GM21576 (cell line): Measurements from ENCODE around the gene RNF150.

Source experiments
- ATAC-seq: cut with Tn5 transposase; IDR thresholded peaks from one replicate; pipeline ENCODE4 v1.9.1; 2021; ENCODE audit warnings: mild to moderate bottlenecking, moderate library complexity; ENCODE audit not compliant: unreplicated experiment

RNF150 gene

GRCh38 chr4:140989944-140990343, 143.3 kb downstream of the RNF150 start:
- ATAC-seq, result no peak

DNA sequence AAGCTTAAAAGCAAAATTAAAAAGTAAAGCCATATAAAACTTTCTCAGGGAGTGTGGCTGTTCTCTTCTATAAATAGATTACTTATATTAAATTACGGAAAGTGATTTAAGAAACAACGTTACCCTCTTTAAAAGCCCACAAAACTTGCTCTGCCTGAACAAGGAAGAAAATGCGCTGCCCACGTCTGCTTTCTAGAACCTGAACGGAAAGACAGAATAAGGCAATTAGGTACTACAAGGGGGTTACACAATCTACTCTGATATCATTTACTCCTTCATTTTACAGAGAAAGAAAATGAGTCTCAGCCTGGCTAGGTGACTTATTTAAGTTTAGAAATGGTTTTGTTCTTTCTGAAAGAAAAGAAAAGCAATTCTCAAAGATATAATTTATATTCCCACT, 147.2 kb downstream of the RNF150 start:
- no peak for ATAC-seq

DNA sequence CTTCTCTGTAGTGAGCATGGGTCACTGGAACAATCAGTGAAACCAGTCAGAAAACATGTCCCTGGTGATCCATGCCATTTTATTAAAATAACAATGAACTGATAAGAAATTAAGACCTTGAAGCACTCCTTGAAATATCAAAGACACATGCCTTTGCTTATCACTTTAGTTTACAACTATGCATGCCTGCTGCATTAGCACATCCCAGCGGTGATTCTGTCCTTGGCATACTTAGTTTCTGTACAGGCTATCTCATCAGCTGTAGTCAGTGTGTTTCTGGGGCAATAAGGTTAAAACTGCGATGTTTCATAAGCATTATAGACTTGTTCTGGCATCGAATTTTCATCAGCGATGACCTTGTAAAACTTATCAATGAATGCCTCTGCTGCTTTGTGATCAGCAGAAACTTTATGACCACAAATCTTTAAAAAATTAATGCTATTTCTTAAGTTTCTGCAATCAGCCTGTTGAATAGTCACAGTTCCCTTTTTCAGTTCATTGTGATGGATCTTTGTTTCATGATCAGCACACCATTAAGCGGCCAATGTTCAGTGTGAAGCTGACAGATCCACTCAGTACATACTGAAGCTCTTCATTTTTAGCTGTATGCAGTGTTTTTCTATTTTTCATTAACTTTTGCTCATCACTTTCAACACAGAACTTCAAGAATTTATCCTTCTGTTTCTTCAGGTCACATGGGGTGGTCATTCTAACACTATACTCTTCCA, 150.5 kb downstream of the RNF150 start:
- no peak for ATAC-seq

GRCh38 chr4:140980426-140981200, 152.7 kb downstream of the RNF150 start:
- ATAC-seq, result no peak

GRCh38 chr4:140976768-140977167, 156.5 kb downstream of the RNF150 start:
- ATAC-seq, result no peak

DNA sequence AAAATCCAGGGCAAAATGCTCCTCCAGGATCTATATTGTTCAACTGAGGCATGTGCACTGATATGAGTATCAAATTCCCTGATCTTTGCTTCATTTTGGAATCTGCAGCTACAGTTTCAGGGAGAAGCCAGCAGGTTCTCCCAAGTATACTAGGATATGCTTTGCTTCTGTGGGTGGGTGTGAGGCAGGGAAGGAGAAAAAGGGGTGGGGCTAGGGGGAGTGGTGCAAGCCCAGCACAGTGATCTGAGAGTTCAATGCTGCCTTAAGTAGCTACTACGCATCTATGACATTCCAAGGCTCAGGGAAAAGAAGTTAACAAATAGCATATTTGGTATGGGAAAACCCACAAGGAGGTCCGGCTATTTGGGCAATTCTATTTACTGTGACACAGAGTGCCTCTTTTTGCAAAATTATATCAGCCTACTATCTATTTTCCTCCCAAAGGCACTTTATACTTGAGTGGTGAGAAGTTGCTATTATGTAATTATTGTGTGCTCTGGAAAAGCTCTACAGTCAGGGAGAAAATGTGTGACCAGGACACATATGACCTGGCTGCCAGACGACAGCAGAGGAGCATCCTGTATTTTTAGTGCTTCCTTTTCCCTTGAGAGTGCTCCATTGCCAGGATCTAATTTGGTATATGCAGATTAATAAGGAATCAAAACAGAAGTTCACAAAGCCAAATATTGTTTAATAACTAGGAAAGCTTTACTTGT, 162.0 kb downstream of the RNF150 start:
- ATAC-seq, result no peak

DNA sequence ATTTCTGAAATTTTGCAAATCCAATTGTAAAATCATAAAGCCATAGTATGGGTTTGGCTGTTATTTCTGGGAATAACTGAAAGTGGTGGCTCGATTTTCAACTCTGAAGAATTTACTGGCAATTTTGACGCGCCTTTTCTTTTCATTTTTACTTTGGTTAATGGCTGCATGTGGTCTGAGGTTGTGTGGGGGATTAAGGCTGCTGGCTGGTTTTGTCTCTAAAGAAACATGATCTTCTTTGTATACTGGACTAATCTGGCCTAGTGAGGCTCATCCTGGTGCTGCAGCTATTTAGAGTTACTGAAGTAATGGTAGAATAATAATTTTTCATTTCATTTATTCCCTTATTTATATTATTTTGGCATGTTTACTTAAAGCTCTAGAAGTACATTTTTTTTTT, 164.0 kb downstream of the RNF150 start:
- ATAC-seq, result no peak

- no peak for ATAC-seq
Observed at GRCh38 chr4:140968371-140968770, 164.9 kb downstream of the RNF150 start.

- ATAC-seq, result no peak
Observed at GRCh38 chr4:140963883-140964282, 169.4 kb downstream of the RNF150 start.

- no peak for ATAC-seq
Observed at GRCh38 chr4:140955641-140956040, 177.6 kb downstream of the RNF150 start.

DNA sequence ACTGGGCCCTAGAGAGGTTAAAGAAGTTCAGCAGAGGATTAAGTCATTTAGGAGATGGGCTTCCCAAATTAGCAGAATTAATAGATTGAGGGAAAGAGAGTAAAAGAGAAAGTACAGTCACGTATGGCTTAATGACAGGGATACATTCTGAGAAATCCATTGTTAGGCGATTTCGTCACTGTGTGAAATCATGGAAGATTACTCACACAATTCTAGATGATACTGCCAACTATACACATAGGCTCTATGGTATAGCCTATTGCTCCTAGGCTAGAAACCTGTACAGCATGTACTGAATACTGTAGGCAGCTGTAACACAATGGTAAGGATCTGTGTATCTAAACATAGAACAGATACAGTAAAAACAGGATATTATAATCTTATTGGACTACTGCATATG, 180.6 kb downstream of the RNF150 start:
- ATAC-seq, result no peak

- ATAC-seq, result no peak
Observed at GRCh38 chr4:140947506-140947905, 185.8 kb downstream of the RNF150 start.

GRCh38 chr4:140945106-140945505, 188.2 kb downstream of the RNF150 start:
- no peak for ATAC-seq

DNA sequence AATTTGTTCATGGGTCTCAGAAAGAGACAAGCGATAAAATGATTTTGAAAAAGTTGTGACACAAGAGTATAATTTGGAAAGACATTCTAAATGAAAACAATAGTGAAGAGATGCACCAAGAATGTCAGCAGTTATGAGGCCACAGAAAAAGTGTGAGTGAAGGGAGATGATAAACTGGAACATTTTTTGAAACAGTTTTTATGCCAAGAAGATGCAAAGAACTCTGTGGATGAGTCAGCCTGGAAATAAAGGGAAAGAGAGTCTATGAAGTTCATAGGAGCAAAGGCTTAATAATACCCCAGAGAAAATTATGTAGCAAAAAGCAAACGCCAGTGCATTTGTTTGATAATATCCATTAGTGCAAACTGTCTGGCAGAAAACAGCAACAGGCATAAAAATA, 188.7 kb downstream of the RNF150 start:
- no peak for ATAC-seq

DNA sequence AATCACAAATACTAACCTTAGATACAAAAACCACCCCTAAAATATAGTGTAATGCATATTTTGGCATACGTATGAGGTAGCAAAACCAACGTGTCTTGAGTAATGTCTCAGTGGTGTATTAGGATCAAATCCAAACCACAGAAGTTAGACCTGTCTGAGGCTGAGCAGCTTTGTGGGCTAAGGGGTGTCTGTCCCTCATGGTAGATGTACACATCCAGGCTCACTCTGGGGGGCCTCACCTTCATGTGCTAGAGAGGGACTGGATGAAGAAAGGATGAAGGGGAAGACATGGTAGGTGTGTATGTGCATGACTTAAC, 189.1 kb downstream of the RNF150 start:
- ATAC-seq, result no peak

DNA sequence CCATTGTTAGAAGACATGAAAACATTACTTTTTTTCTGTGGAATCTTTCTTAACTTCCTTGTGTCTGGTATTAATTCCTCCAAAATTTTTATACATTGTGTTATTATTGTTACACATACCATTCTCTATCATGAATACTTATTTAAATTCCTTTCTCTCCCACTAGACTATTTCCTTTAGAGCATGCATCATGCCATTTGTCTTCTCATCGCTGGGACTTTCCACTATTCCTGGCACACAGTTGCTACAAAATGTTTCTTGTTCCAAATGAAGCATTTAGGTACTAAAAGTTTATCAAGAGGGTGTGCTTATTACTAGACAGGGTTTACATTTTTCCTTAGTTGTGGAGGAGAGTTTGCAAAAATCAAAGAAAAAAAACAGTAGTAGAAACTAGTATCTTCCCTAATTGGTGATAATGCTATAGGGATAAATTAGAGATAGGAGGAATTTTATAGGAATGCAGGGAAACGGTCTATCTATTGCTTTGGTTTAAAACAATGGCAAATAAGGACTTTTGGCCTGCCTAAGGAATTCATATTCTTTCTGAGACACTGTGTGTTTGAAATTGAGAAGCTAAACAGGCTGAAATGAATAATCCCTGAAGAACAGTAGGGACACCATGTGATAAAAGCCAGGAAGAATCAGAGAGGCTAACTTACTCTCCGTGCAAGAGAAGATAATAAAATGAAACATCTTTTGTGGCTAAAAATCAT, 189.6 kb downstream of the RNF150 start:
- ATAC-seq, result no peak

GRCh38 chr4:140940589-140940988, 192.7 kb downstream of the RNF150 start:
- no peak for ATAC-seq

DNA sequence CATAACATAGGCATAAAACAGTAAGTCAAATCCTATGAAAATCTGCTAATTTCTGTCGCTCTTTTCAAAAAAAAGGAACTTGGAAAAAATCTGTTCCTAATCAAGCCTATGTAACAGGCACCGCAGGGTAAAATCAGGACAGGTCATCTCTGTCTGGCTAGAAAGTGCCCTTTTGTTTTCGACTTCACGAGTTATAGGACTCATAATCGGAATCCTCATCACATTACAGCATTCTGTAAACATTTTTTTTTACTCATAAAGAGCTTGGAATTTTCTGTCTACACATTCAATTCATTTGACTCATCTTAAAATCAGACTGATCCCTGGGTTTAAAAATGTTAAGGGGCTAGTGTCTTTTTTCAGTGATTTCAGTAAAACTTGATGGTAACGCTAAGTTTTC, 195.4 kb downstream of the RNF150 start:
- ATAC-seq, result no peak

- no peak for ATAC-seq
Observed at GRCh38 chr4:140935254-140935653, 198.0 kb downstream of the RNF150 start.

- ATAC-seq, result no peak
Observed at GRCh38 chr4:140932501-140933045, 200.7 kb downstream of the RNF150 start.

GRCh38 chr4:140931911-140932310, 201.4 kb downstream of the RNF150 start:
- no peak for ATAC-seq
